Sigmoid colon (tissue), 7 donors: ENCODE measurements around the gene RCCD1. TPM values are rescaled to one million over a fixed set of nuclear protein-coding genes. Genes with fewer than 3 reads are reported as not detected.

Experiments
- DNase-seq: peaks from one replicate; pipeline ENCODE4 v3.0.0-alpha.2; 2019
- H3K27ac ChIP-seq, 4 donors: fragments of 200-600 bp; sonication (generic); one replicate each; pipeline ENCODE4 v1.5.1; 2016 to 2019; ENCODE audit warnings: mild to moderate bottlenecking in 1 of 4
- H3K27me3 ChIP-seq, 3 donors: fragments of 200-600 bp; sonication (generic); one replicate each; pipeline ENCODE4 v1.5.1; 2019; ENCODE audit warnings: mild to moderate bottlenecking in 1 of 3
- H3K36me3 ChIP-seq, 4 donors: fragments of 200-600 bp; sonication (generic); one replicate each; pipeline ENCODE4 v1.5.1; 2016 to 2019
- H3K4me1 ChIP-seq, 4 donors: fragments of 200-600 bp; sonication (generic); one replicate each; pipeline ENCODE4 v1.5.1; 2017 to 2019
- H3K4me3 ChIP-seq, 4 donors: fragments of 200-600 bp; sonication (generic); one replicate each; pipeline ENCODE4 v1.5.1; 2017 to 2019; ENCODE audit warnings: mild to moderate bottlenecking in 2 of 4, moderate library complexity in 1 of 4
- H3K9me3 ChIP-seq, 4 donors: fragments of 200-600 bp in 3 of 4; sonication (generic) in 3 of 4; one replicate each; pipeline versions ENCODE4 v1.5.1 to v1.6.1; 2013 to 2019
- EP300 ChIP-seq, 4 donors: sonication (generic); formaldehyde crosslinking; IDR thresholded peaks; one replicate each; pipeline ENCODE4 v1.6.1; 2017; ENCODE audit warnings: antibody characterized with exemption in 4 of 4
- POLR2A ChIP-seq, 2 donors: fragments of 450-650 bp; IDR thresholded peaks; one replicate each; pipeline ENCODE4 v1.6.1; 2016; ENCODE audit warnings: antibody characterized with exemption in 2 of 2, mild to moderate bottlenecking in 2 of 2, moderate library complexity in 2 of 2
- POLR2AphosphoS5 ChIP-seq, 4 donors: sonication (generic); formaldehyde crosslinking; IDR thresholded peaks; one replicate each; pipeline ENCODE4 v1.6.1; 2017; ENCODE audit warnings: antibody characterized with exemption in 4 of 4
- whole genome bisulfite sequencing, 2 donors: extraction: QIAGEN DNeasy Blood & Tissue Kit; methylation state at CpG; one replicate each; pipeline ENCODE4 v1.1.7; 2013; 5-methylcytosine and 5-hydroxymethylcytosine counted together
- intact Hi-C: fragments of 100-400 bp; cut with DNase I; formaldehyde crosslinking; loops from one replicate; pipeline ENCODE4 v1.15.1; 2023
- polyA plus RNA-seq, 3 donors: library from polyadenylated mRNA; stranded (reverse); fragments of 200-250 nt; gene quantifications; one replicate each; pipeline ENCODE4 v1.2.3, GENCODE V29; 2013
- total RNA-seq, 4 donors: library from RNA; depleted of rRNA; stranded (reverse); fragments of >200 nt; gene quantifications; one replicate each; pipeline ENCODE4 v1.1.0, GENCODE V29; 2016
- TF ChIP-seq, protein P1 (sequence below), 4 experiments: fragments of 450-650 bp in 3 of 4; fragments of 200-600 bp in 1 of 4; IDR thresholded peaks; one replicate each; pipeline ENCODE4 v1.5.1; 2016 to 2019; ENCODE audit warnings: antibody characterized with exemption in 4 of 4, mild to moderate bottlenecking in 3 of 4, moderate library complexity in 2 of 4
- donor health status: healthy with polysubstance abuse.
- donor health status: Bipolar disorder and iron deficiency.
- donor health status: healthy.

RCCD1 gene
- total and polyA plus RNA-seq, 7 donors = 4.2 to 11.8 (median 6.7) TPM

DNA sequence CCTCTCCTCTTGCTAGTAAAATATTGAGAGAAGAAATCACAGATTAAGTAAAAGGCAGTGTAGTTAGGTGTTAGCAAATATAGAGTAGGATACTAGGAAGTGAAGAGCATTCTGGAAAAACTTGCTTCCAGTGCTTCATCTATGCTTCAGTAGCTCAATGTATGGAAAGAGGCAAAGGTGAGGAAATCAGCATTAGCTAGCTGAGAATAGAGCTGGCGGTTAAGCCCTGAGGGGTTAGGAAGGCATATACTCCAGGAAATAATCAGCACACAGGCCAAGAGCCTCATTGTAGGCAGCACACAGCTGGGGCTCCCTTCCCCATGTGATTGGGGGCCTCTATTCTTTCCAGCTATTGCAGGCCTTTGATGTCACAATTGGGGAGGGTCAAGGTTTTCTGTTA, 13.8 kb downstream of the RCCD1 start:
- Histone ChIP-seq H3K27me3 (no peaks in the 10 kb centered on the region), H3K4me1 (no peaks in the 10 kb centered on the region), H3K9me3 (no peaks in the 10 kb centered on the region), H3K27ac (no peak overlapping the region), H3K4me3 (no peak overlapping the region), H3K36me3 (peaks cover 0 to 35% (median 7%) of the 10 kb centered on the region in 4 donors)
- 100% methylated on average over 1 of the region's 1 CpG for WGBS, 2 donors
- intact Hi-C loops = no loop called here
- TF ChIP-seq POLR2A (IDR thresholded peaks at IDR 0.05) (no peak), POLR2AphosphoS5 (IDR thresholded peaks at IDR 0.05) (no peak)
- TF ChIP-seq, protein P1, sequence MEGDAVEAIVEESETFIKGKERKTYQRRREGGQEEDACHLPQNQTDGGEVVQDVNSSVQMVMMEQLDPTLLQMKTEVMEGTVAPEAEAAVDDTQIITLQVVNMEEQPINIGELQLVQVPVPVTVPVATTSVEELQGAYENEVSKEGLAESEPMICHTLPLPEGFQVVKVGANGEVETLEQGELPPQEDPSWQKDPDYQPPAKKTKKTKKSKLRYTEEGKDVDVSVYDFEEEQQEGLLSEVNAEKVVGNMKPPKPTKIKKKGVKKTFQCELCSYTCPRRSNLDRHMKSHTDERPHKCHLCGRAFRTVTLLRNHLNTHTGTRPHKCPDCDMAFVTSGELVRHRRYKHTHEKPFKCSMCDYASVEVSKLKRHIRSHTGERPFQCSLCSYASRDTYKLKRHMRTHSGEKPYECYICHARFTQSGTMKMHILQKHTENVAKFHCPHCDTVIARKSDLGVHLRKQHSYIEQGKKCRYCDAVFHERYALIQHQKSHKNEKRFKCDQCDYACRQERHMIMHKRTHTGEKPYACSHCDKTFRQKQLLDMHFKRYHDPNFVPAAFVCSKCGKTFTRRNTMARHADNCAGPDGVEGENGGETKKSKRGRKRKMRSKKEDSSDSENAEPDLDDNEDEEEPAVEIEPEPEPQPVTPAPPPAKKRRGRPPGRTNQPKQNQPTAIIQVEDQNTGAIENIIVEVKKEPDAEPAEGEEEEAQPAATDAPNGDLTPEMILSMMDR (IDR thresholded peaks at IDR 0.05) = no peak
- DNase-seq = no peak

DNA sequence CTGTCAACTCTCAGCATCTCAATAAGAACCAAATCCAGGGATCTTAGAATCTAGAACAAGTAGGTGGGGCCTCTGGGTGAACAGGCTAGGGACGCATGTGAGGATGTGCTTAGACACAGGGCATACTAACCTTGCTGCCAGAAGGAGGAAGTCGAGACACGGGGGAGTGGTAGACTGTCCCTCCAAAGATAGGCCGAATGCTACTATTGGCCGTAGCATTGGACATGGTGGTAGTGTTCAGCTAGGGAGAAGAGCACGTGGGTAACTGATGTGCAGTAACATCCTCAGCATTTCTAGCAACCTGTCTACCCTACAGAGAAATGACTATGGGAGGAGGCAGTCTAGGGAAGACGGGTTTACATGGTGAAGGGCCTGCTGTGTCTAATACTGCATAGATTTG, 15.6 kb downstream of the RCCD1 start:
- H3K36me3 ChIP-seq = peaks cover 0 to 31% (median 4%) of the 10 kb centered on the region in 4 donors
- no peak for TF ChIP-seq POLR2A (IDR thresholded peaks at IDR 0.05)
- TF ChIP-seq POLR2AphosphoS5 (IDR thresholded peaks at IDR 0.05) = no peak
- TF ChIP-seq, protein P1 (IDR thresholded peaks at IDR 0.05) = no peak
- no peak for TF ChIP-seq EP300 (IDR thresholded peaks at IDR 0.05)
- no peaks in the 10 kb centered on the region for H3K4me1 ChIP-seq
- intact Hi-C loops = no loop called here
- WGBS, 2 donors = 95 to 96% methylated on average over 7 of the region's 7 CpGs
- H3K9me3 ChIP-seq = no peaks in the 10 kb centered on the region
- H3K4me3 ChIP-seq = no peak overlapping the region
- no peak overlapping the region for H3K27ac ChIP-seq
- no peaks in the 10 kb centered on the region for H3K27me3 ChIP-seq
- DNase-seq = no peak

DNA sequence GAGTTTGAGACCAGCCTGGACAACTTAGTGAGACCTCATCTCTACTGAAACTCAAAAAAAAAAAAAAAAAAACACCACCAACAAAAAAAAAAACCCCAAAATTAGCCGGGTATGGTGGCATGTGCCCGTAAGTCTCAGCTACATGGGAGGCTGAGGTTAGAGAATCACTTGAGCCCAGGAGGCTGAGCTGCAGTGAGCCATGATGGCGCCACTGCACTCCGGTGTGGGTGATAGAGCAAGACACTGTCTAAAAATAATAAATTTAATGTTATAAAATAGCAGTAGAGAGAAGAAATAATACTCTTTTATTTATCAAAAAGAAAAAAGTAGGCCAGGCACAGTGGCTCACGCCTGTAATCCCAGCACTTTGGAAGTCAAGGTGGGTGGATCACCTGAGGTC, 17.4 kb downstream of the RCCD1 start:
- intact Hi-C loops = no loop called here
- H3K4me3 ChIP-seq = no peak overlapping the region
- DNase-seq = no peak
- H3K9me3 ChIP-seq = no peaks in the 10 kb centered on the region
- no peaks in the 10 kb centered on the region for H3K4me1 ChIP-seq
- no peaks in the 10 kb centered on the region for H3K27me3 ChIP-seq
- WGBS, 2 donors = 96 to 97% methylated on average over 5 of the region's 5 CpGs
- H3K36me3 ChIP-seq = peaks cover 0 to 12% (median 0%) of the 10 kb centered on the region in 4 donors
- TF ChIP-seq POLR2AphosphoS5 (IDR thresholded peaks at IDR 0.05) = no peak
- no peak for TF ChIP-seq POLR2A (IDR thresholded peaks at IDR 0.05)
- no peak for TF ChIP-seq EP300 (IDR thresholded peaks at IDR 0.05)
- TF ChIP-seq, protein P1 (IDR thresholded peaks at IDR 0.05) = no peak
- H3K27ac ChIP-seq = no peak overlapping the region

DNA sequence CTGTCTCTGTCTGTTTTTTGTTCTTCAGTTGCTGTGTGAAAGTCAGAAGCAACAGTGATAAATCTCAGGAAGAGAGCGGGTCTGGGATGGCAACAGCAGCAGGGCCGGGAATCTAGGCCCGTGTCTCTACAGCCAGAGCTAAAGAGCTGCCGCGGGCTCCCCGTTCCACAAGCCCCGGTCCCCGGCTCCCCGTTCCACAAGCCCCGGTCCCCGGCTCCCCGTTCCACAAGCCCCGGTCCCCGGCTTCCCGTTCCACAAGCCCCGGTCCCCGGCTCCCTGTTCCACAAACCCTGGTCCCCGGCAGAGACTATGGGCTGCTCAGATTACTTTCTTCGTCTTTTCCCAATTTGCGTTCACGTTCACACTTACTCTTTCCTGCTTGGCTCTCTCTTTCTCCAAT, 19.5 kb downstream of the RCCD1 start:
- Histone ChIP-seq H3K9me3 (no peaks in the 10 kb centered on the region), H3K36me3 (peaks cover 0 to 5% (median 0%) of the 10 kb centered on the region in 4 donors), H3K4me3 (no peak overlapping the region), H3K4me1 (no peaks in the 10 kb centered on the region), H3K27ac (no peak overlapping the region), H3K27me3 (no peaks in the 10 kb centered on the region)
- intact Hi-C loops = no loop called here
- DNase-seq = no peak
- TF ChIP-seq POLR2A (IDR thresholded peaks at IDR 0.05) = no peak
- TF ChIP-seq, protein P1 (IDR thresholded peaks at IDR 0.05) = no peak
- TF ChIP-seq EP300 (IDR thresholded peaks at IDR 0.05) = no peak
- TF ChIP-seq POLR2AphosphoS5 (IDR thresholded peaks at IDR 0.05) = no peak
- 97% methylated on average over 21 of the region's 21 CpGs for WGBS, 2 donors

DNA sequence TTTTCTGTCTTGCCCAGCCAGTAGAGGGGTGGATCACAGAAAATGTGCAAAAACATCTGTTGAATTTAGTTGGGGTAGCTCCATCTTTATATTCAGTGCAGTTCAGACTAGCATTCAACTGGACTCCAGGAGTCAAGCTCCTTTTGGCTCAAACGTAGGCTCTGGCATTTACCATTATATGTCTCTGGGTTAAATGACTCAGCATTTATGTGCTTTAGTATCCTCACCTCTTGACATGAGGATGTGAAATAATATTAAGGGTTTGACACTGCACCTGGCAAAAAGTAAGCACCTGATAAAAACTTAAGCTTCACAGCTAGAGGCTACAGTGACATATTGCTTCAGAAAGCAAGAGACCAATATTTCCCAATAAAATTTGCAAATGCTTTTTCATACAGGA, 24.9 kb downstream of the RCCD1 start:
- no peaks in the 10 kb centered on the region for H3K27me3 ChIP-seq
- H3K36me3 ChIP-seq = no peaks in the 10 kb centered on the region
- 68 to 83% methylated on average over 1 of the region's 1 CpG for WGBS, 2 donors
- TF ChIP-seq POLR2AphosphoS5 (IDR thresholded peaks at IDR 0.05) (no peak), EP300 (IDR thresholded peaks at IDR 0.05) (no peak), POLR2A (IDR thresholded peaks at IDR 0.05) (no peak)
- TF ChIP-seq, protein P1 (IDR thresholded peaks at IDR 0.05) = no peak
- DNase-seq = no peak
- intact Hi-C loops = no loop called here
- H3K4me1 ChIP-seq = no peaks in the 10 kb centered on the region
- no peak overlapping the region for H3K27ac ChIP-seq
- no peaks in the 10 kb centered on the region for H3K9me3 ChIP-seq
- no peak overlapping the region for H3K4me3 ChIP-seq
